Right ventricle myocardium superior (tissue), 1 donor: ENCODE results near the gene UNC5B. TPM values are rescaled to one million over a fixed set of nuclear protein-coding genes. Genes with fewer than 3 reads are reported as not detected.
A peak's percentile ranks its signal among the peaks of the same experiment; 100 is the strongest.

Source experiments
- ATAC-seq: fragments of 200-7000 bp; cut with Tn5 transposase; one replicate; pipeline ENCODE4 v1.9.1; 2020; ENCODE audit warnings: mild to moderate bottlenecking; ENCODE audit not compliant: poor library complexity
- DNase-seq: peaks from one replicate; pipeline ENCODE4 v3.0.0-alpha.2; 2020
- intact Hi-C: fragments of 100-400 bp; cut with DNase I; formaldehyde crosslinking; loops from one replicate; pipeline ENCODE4 v1.11.2; 2022
- total RNA-seq: library from RNA; stranded (reverse); fragmentation: NEBNext Ultra II Directional; extraction: Animal tissue kit (Norgen Biotek cat#: 25700); gene quantifications from one replicate; pipeline ENCODE4 v1.2.1, GENCODE V29; 2021
- donor health status: DM: no; HTN: yes; CAD: no; lungs with severe emphysema.

UNC5B gene
- total RNA-seq, 1 donor from 2014 or later, result 12.2 TPM

- intact Hi-C loops, result loop anchor here (5.0 kb wide), 4 partner anchors 77 to 298 kb away; no protein-coding TSS in a partner anchor
These were observed 6.9 kb upstream of the UNC5B start for GRCh38 chr10:71205468-71205867.

GRCh38 chr10:71206911-71207310 lies 5.5 kb upstream of the UNC5B start:
- ATAC-seq, result no peak
- DNase-seq, result no peak
- intact Hi-C loops, result loop anchor here (5.0 kb wide), 4 partner anchors 75 to 300 kb away; no protein-coding TSS in a partner anchor

More at GRCh38 chr10:71205468-71205867, 6.9 kb upstream of the UNC5B start:
- ATAC-seq (no peak), DNase-seq (no peak)

- DNase-seq (no peak), ATAC-seq (no peak)
- intact Hi-C loops, result loop anchor here (5.0 kb wide), 4 partner anchors 75 to 300 kb away; no protein-coding TSS in a partner anchor
These were observed 4.8 kb upstream of the UNC5B start for GRCh38 chr10:71207578-71207977.

GRCh38 chr10:71209352-71209715 lies 3.0 kb upstream of the UNC5B start:
- intact Hi-C loops, result loop anchor here (5.0 kb wide), 4 partner anchors 73 to 302 kb away; no protein-coding TSS in a partner anchor
- ATAC-seq (no peak), DNase-seq (no peak)

GRCh38 chr10:71209731-71210541 lies 2.4 kb upstream of the UNC5B start:
- no peak for ATAC-seq

GRCh38 chr10:71210542-71210871 lies 1.9 kb upstream of the UNC5B start:
- DNase-seq (no peak), ATAC-seq (no peak)
- intact Hi-C loops, result loop anchor here (2.0 kb wide), 1 partner anchor 60 kb away; no protein-coding TSS in a partner anchor

More at GRCh38 chr10:71209731-71210541, 2.4 kb upstream of the UNC5B start:
- no peak for DNase-seq
- intact Hi-C loops, result loop anchor here (2.0 to 5.0 kb wide), 5 partner anchors 61 to 303 kb away; no protein-coding TSS in a partner anchor

GRCh38 chr10:71211053-71211452 lies 1.3 kb upstream of the UNC5B start:
- no peak for ATAC-seq
- intact Hi-C loops, result loop anchor here (2.0 kb wide), 1 partner anchor 60 kb away; no protein-coding TSS in a partner anchor

GRCh38 chr10:71211775-71212317 lies 524 bp upstream of the UNC5B start:
- no peak for ATAC-seq
- intact Hi-C loops, result loop anchor here (2.0 kb wide), 1 partner anchor 59 kb away; no protein-coding TSS in a partner anchor
- no peak for DNase-seq

More at GRCh38 chr10:71211053-71211452, 1.3 kb upstream of the UNC5B start:
- DNase-seq, result no peak

GRCh38 chr10:71213127-71213621 lies 804 bp downstream of the UNC5B start:
- DNase-seq (peak; percentile 69), ATAC-seq (peak; percentile 11)
- intact Hi-C loops, result no loop called here

- no peak for DNase-seq
- no peak for ATAC-seq
These were observed 1.5 kb downstream of the UNC5B start for GRCh38 chr10:71213761-71214440.

GRCh38 chr10:71214641-71215559 lies 2.5 kb downstream of the UNC5B start:
- ATAC-seq (no peak), DNase-seq (no peak)
- intact Hi-C loops, result no loop called here

More at GRCh38 chr10:71213761-71214440, 1.5 kb downstream of the UNC5B start:
- intact Hi-C loops, result no loop called here

GRCh38 chr10:71216363-71216695 lies 4.0 kb downstream of the UNC5B start:
- intact Hi-C loops, result no loop called here
- DNase-seq (no peak), ATAC-seq (no peak)

- no peak for ATAC-seq
- DNase-seq, result no peak
- intact Hi-C loops, result no loop called here
These were observed 4.4 kb downstream of the UNC5B start for GRCh38 chr10:71216751-71217265.

- DNase-seq, result no peak
- ATAC-seq, result peak; percentile 23
- intact Hi-C loops, result no loop called here
These were observed 5.1 kb downstream of the UNC5B start for GRCh38 chr10:71217266-71218045.

- peak; percentile 28 for ATAC-seq
- intact Hi-C loops, result no loop called here
- DNase-seq, result no peak
These were observed 5.8 kb downstream of the UNC5B start for GRCh38 chr10:71218046-71218650.

- ATAC-seq (no peak), DNase-seq (no peak)
These were observed 6.3 kb downstream of the UNC5B start for GRCh38 chr10:71218651-71219050.

More at GRCh38 chr10:71218651-71219050, 6.3 kb downstream of the UNC5B start:
- intact Hi-C loops, result no loop called here
